Neural progenitor cell (in vitro differentiated cells): ENCODE measurements around the gene DHX15. TPM values are rescaled to one million over a fixed set of nuclear protein-coding genes. Genes with fewer than 3 reads are reported as not detected.

ENCODE experiments used
- DNase-seq: peaks from one replicate; pipeline ENCODE4 v3.0.0-alpha.2; 2016; ENCODE audit warnings: low spot score
- H2AFZ ChIP-seq: fragments of 200-600 bp; sonication (generic); replicated peaks from 2 replicates; pipeline ENCODE4 v1.6.1; 2016; ENCODE audit warnings: antibody characterized with exemption
- H3F3A ChIP-seq: fragments of 200-600 bp; sonication (generic); 2 replicates; pipeline ENCODE4 v1.6.1; 2016; ENCODE audit warnings: antibody characterized with exemption, low read depth
- H3K27ac ChIP-seq: fragments of 200-600 bp; sonication (generic); 2 replicates; pipeline ENCODE4 v1.5.1; 2016; ENCODE audit warnings: mild to moderate bottlenecking
- H3K27me3 ChIP-seq: fragments of 200-600 bp; sonication (generic); 2 replicates; pipeline ENCODE4 v1.6.1; 2016; ENCODE audit warnings: mild to moderate bottlenecking, moderate library complexity
- H3K36me3 ChIP-seq: fragments of 200-600 bp; sonication (generic); 2 replicates; pipeline ENCODE4 v1.5.1; 2016
- H3K4me1 ChIP-seq: fragments of 200-600 bp; sonication (generic); 2 replicates; pipeline ENCODE4 v1.6.1; 2016; ENCODE audit warnings: mixed run types
- H3K4me2 ChIP-seq: fragments of 200-600 bp; sonication (generic); 2 replicates; pipeline ENCODE4 v1.6.1; 2016
- H3K4me3 ChIP-seq: fragments of 200-600 bp; sonication (generic); 2 replicates; pipeline ENCODE4 v1.5.1; 2016
- H3K79me2 ChIP-seq: fragments of 200-600 bp; sonication (generic); 2 replicates; pipeline ENCODE4 v1.6.1; 2016; ENCODE audit warnings: low read depth
- H3K9ac ChIP-seq: fragments of 200-600 bp; sonication (generic); 2 replicates; pipeline ENCODE4 v1.6.1; 2016
- H3K9me3 ChIP-seq: fragments of 200-600 bp; sonication (generic); 2 replicates; pipeline ENCODE4 v1.5.1; 2016; ENCODE audit warnings: low read depth
- H4K20me1 ChIP-seq: fragments of 200-600 bp; sonication (generic); 2 replicates; pipeline ENCODE4 v1.6.1; 2016; ENCODE audit warnings: low read depth
- H3K27ac Mint-ChIP-seq: 3 replicates; pipeline ENCODE4 v1.8.0; 2021; ENCODE audit warnings: mixed read lengths
- H3K27me3 Mint-ChIP-seq: 2 replicates; pipeline ENCODE4 v1.8.0; 2022; ENCODE audit warnings: low read depth, mild to moderate bottlenecking, inconsistent platforms, moderate library complexity, mixed read lengths; ENCODE audit not compliant: insufficient read depth
- H3K36me3 Mint-ChIP-seq: 3 replicates; pipeline ENCODE4 v1.8.0; 2021; ENCODE audit warnings: mixed read lengths
- H3K4me1 Mint-ChIP-seq: 3 replicates; pipeline ENCODE4 v1.8.0; 2021; ENCODE audit warnings: mixed read lengths
- H3K4me3 Mint-ChIP-seq: 3 replicates; pipeline ENCODE4 v1.8.0; 2021; ENCODE audit warnings: mild to moderate bottlenecking, moderate library complexity, mixed read lengths
- H3K9me3 Mint-ChIP-seq: 3 replicates; pipeline ENCODE4 v1.8.0; 2020; ENCODE audit warnings: mixed read lengths
- CTCF ChIP-seq: fragments of 200-600 bp; sonication (generic); IDR thresholded peaks from 2 replicates; pipeline ENCODE4 v1.5.1; 2017; ENCODE audit warnings: antibody characterized with exemption, mild to moderate bottlenecking
- EZH2 ChIP-seq: fragments of 200-600 bp; sonication (generic); IDR thresholded peaks from 2 replicates; pipeline ENCODE4 v1.6.1; 2017; ENCODE audit warnings: antibody characterized with exemption, mild to moderate bottlenecking, moderate library complexity
- EZH2phosphoT487 ChIP-seq: fragments of 200-600 bp; sonication (generic); IDR thresholded peaks from 2 replicates; pipeline ENCODE4 v1.6.1; 2017; ENCODE audit warnings: antibody characterized with exemption
- total RNA-seq: library from RNA; depleted of rRNA; stranded (reverse); fragments of >200 nt; gene quantifications from 2 replicates; pipeline ENCODE4 v1.2.3, GENCODE V29; 2015; ENCODE audit warnings: low replicate concordance

The DHX15 gene
- total RNA-seq, 1 donor from 2014 or later: 410 TPM

DNA sequence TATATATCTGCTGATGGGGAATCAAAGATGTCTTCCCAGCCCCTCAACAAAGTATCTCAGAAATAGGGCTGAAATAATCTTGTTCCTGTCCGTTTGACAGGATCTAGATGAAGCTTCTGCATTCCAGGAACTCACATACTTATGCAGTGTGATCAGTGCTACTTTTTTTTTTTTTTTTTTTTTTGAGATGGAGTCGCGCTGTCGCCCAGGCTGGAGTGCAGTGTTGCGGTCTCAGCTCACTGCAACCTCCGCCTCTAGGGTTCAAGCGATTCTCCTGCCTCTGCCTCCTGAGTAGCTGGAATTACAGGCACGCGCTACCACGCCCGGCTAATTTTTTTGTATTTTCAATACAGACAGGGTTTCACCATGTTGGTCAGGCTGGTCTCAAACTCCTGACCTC is 36.4 kb downstream of the DHX15 start:
- Histone ChIP-seq H3K27ac (no peak overlapping the region), H2AFZ (no peak overlapping the region), H4K20me1 (peaks cover 94% of the 10 kb centered on the region), H3K9me3 (no peaks in the 10 kb centered on the region), H3K27me3 (no peaks in the 10 kb centered on the region), H3K36me3 (peaks cover 27% of the 10 kb centered on the region), H3K4me3 (no peak overlapping the region), H3K9ac (no peak overlapping the region), H3K4me1 (no peaks in the 10 kb centered on the region), H3K79me2 (peaks cover 99% of the 10 kb centered on the region), H3K4me2 (no peak overlapping the region), H3F3A (peaks cover 5% of the 10 kb centered on the region)
- no peak overlapping the region for H3K4me3 Mint-ChIP-seq
- H3K27me3 Mint-ChIP-seq: no peaks in the 10 kb centered on the region
- H3K36me3 Mint-ChIP-seq: peaks cover 25% of the 10 kb centered on the region
- H3K27ac Mint-ChIP-seq: no peak overlapping the region
- TF ChIP-seq EZH2 (no peak), CTCF (no peak), EZH2phosphoT487 (no peak)
- no peak for DNase-seq
- peaks cover 3% of the 10 kb centered on the region for H3K4me1 Mint-ChIP-seq
- H3K9me3 Mint-ChIP-seq: no peaks in the 10 kb centered on the region

DNA sequence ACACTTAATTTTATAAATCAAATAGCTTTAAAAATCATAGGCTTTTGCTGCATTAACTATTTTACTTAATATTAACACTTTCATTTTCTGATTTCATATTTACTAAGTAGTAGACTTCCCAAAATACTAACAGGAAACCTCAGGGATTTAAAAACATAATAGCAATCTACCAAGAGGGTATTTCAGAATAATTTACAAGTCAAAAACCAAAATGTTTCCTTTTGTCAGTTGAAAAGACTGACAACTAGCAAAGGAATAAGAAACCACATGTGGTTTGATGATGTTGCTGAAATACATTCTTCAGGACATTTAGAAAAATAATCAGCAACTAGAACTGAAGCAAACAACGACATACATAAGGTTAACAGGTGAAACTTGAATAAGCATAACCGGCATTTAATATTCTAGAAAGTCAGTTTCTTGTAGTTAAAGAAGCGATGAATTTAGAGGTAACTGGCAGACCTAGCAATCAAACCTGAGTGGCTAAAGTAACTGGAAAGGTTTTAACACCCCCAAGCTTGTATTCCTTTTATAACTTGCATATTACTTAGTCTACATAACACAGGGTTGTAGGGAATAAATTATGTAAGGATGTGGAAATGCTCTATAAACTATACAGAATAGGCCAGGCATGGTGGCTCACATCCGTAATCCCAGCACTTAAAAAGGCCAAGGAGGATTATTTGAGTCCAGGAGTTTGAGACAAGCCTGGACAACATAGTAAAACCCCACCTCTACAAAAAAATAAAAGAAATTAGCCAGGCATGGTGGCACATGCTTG is 40.0 kb downstream of the DHX15 start:
- Histone ChIP-seq H3K36me3 (peaks cover 49% of the 10 kb centered on the region), H3K4me2 (no peak overlapping the region), H3K27me3 (no peaks in the 10 kb centered on the region), H3K4me3 (no peak overlapping the region), H3K9ac (no peak overlapping the region), H3K9me3 (no peaks in the 10 kb centered on the region), H4K20me1 (peaks cover 95% of the 10 kb centered on the region), H3K79me2 (peaks cover 99% of the 10 kb centered on the region), H3K27ac (no peak overlapping the region), H2AFZ (no peak overlapping the region), H3F3A (no peaks in the 10 kb centered on the region), H3K4me1 (no peaks in the 10 kb centered on the region)
- no peaks in the 10 kb centered on the region for H3K27me3 Mint-ChIP-seq
- H3K36me3 Mint-ChIP-seq: peaks cover 45% of the 10 kb centered on the region
- no peaks in the 10 kb centered on the region for H3K9me3 Mint-ChIP-seq
- no peak overlapping the region for H3K4me3 Mint-ChIP-seq
- TF ChIP-seq EZH2 (no peak), CTCF (no peak), EZH2phosphoT487 (no peak)
- H3K4me1 Mint-ChIP-seq: peaks cover 3% of the 10 kb centered on the region
- no peak for DNase-seq
- H3K27ac Mint-ChIP-seq: no peak overlapping the region

DNA sequence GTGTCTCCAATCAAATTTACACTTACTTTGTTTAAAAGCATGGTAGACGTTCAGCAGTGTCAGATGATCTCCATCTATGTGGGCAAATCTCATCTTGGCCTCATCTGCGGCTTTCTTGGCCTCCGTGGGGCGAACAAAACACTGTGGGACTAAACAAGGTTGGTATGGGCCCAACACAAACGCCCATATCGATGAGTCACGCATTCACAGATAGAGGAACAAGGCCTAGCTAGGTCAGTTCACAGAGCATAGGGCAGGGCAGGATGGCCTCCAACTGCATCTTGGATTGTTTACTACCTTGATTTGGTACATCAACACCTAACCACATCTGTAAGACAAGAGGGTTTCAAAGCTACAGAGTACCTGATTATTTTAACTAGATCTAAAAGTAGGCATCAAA is 47.3 kb downstream of the DHX15 start:
- peaks cover 60% of the 10 kb centered on the region for H3K36me3 ChIP-seq
- TF ChIP-seq EZH2phosphoT487 (no peak), CTCF (no peak), EZH2 (no peak)

More for the DNA sequence above, 47.3 kb downstream of the DHX15 start:
- Histone ChIP-seq H3K4me3 (no peak overlapping the region), H3F3A (peaks cover 8% of the 10 kb centered on the region), H3K4me2 (no peak overlapping the region), H3K9me3 (no peaks in the 10 kb centered on the region), H3K27ac (no peak overlapping the region), H2AFZ (no peak overlapping the region), H3K9ac (no peak overlapping the region), H3K27me3 (no peaks in the 10 kb centered on the region), H3K79me2 (peaks cover 96% of the 10 kb centered on the region), H3K4me1 (no peaks in the 10 kb centered on the region), H4K20me1 (peaks cover 76% of the 10 kb centered on the region)
- Mint-ChIP-seq H3K4me3 (no peak overlapping the region), H3K9me3 (no peaks in the 10 kb centered on the region), H3K36me3 (peaks cover 48% of the 10 kb centered on the region), H3K27ac (no peak overlapping the region), H3K4me1 (no peaks in the 10 kb centered on the region), H3K27me3 (no peaks in the 10 kb centered on the region)
- DNase-seq: no peak
